GM20000 (cell line): ENCODE measurements around the gene GSTP1.

Experiments
- DNase-seq: peaks from one replicate; pipeline ENCODE4 v3.0.0; 2012; ENCODE audit warnings: low spot score
- CTCF ChIP-seq: IDR thresholded peaks from 2 replicates; pipeline ENCODE4 v1.5.1; 2012; ENCODE audit warnings: mild to moderate bottlenecking, control low read depth; ENCODE audit errors: extremely low read depth, missing control alignments

Gene GSTP1

DNA sequence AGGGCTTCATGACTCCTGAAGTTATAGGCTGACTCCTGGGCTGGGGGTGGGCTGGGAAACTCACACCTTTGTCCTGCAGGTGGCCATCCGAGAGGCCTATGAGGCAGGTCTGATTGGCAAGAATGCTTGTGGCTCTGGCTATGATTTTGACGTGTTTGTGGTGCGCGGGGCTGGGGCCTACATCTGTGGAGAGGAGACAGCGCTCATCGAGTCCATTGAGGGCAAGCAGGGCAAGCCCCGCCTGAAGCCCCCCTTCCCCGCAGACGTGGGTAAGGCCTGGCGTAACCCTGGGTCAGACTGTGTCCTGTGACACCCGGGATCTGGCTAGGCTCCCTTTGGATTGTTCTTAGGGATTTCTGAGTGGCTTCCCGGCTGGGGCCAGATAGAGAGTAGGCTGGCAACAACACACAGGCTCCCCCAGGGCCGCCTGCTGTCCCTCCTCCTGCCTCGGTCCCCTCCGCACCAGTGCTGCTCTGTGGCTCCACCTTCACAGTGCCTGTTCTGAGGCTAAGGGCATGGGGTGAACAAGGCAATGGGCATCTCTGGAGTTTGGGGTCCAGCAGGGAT, 26.8 kb downstream of the GSTP1 start:
- no peak for DNase-seq
- TF ChIP-seq CTCF = no peak

GRCh38 chr11:67611165-67611564, 27.6 kb downstream of the GSTP1 start:
- no peak for DNase-seq
- TF ChIP-seq CTCF = no peak

- no peak for TF ChIP-seq CTCF
- no peak for DNase-seq
Measured at GRCh38 chr11:67611704-67612587, 28.3 kb downstream of the GSTP1 start.

DNA sequence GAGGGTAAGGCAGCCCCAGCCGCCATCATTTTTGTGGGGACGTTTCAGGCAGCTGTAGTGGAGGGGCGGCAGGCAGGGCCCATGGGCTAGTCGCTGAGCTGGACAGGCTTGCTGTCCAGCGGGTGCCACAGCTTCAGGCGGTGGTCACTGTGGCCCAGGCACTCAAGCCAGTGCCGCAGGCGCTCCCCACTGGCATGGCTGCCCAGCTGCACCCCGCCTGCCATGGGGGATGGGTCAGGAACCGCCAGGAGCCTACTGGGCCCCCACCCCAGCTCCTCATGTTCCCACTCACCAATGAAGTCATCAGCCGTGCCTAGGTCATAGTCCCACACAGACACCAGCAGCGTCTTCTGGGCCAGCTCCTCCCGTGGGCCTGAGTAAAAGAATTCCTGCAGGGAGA, 29.1 kb downstream of the GSTP1 start:
- no peak for DNase-seq
- TF ChIP-seq CTCF = no peak

DNA sequence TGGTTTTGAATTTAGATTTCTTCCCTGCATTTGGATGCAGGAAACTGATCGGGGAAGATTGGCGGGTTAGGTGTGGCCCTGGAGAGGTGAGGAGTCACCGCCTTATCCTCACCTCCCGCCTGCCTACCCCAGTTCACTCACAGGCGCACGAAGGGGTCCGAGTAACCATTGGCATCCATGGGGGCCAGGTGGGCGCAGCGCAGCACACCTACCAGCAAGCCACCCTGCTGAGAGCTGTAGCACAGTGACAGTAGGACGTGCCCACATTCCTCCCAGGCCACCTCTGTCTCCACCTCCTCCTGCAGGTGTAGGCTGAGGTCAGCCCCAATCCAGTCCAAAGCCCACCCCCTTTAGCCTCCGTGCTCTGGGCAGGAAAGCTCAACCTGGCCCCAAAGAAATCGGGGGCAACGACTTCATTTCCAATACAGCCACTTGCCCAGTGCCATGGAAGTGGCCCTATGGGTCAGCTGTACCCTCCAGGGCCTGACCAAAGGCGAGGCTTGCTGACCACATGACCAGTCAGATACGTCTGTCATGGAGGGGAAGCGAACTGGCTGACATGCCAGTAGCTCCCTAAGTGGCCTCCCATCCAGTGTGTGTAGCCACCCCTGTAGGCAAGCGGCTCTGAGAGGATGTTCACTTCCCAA, 29.8 kb downstream of the GSTP1 start:
- no peak for DNase-seq
- TF ChIP-seq CTCF = no peak

- DNase-seq = peak; percentile 88
- peak; percentile 38 for TF ChIP-seq CTCF
Measured at GRCh38 chr11:67613960-67614715, 30.5 kb downstream of the GSTP1 start.
